ENCODE results near the gene CREM.

Gene CREM

GRCh38 chr10:35188954-35189353, 62.3 kb downstream of the CREM start:
- H3K4me3 ChIP-seq (ENCODE audit: low read depth, low read length) = no peak overlapping the region
- no peak overlapping the region for H3K27ac ChIP-seq
- no peaks in the 10 kb centered on the region for H3K27me3 ChIP-seq (replicated peaks)
- in situ Hi-C loops (cut with HindIII; ENCODE audit: low pct_ligation_motif_present, low sequenced_read_pairs) = no loop called here
- no peak for DNase-seq
- H3K36me3 ChIP-seq (replicated peaks) = no peaks in the 10 kb centered on the region
- TF ChIP-seq CTCF (IDR thresholded peaks at IDR 0.05; ENCODE audit: low read depth, low read length, missing control alignments) = no peak

- H3K36me3 ChIP-seq (replicated peaks) = no peaks in the 10 kb centered on the region
- H3K27ac ChIP-seq = no peak overlapping the region
- TF ChIP-seq CTCF (IDR thresholded peaks at IDR 0.05; ENCODE audit: low read depth, low read length, missing control alignments) = no peak
- DNase-seq = peak; percentile 7
- no peak overlapping the region for H3K4me3 ChIP-seq (ENCODE audit: low read depth, low read length)
- in situ Hi-C loops (cut with HindIII; ENCODE audit: low pct_ligation_motif_present, low sequenced_read_pairs) = no loop called here
- no peaks in the 10 kb centered on the region for H3K27me3 ChIP-seq (replicated peaks)
Measured at GRCh38 chr10:35191523-35191922, 64.9 kb downstream of the CREM start.

GRCh38 chr10:35192645-35193249, 66.1 kb downstream of the CREM start:
- DNase-seq = no peak
- in situ Hi-C loops (cut with HindIII; ENCODE audit: low pct_ligation_motif_present, low sequenced_read_pairs) = no loop called here
- TF ChIP-seq CTCF (IDR thresholded peaks at IDR 0.05; ENCODE audit: low read depth, low read length, missing control alignments) = no peak

GRCh38 chr10:35194471-35194870, 67.8 kb downstream of the CREM start:
- Histone ChIP-seq H3K4me3 (ENCODE audit: low read depth, low read length) (no peak overlapping the region), H3K27me3 (replicated peaks) (no peaks in the 10 kb centered on the region), H3K36me3 (replicated peaks) (no peaks in the 10 kb centered on the region), H3K27ac (peak overlapping the region; percentile 90)
- in situ Hi-C loops (cut with HindIII; ENCODE audit: low pct_ligation_motif_present, low sequenced_read_pairs) = no loop called here
- no peak for TF ChIP-seq CTCF (IDR thresholded peaks at IDR 0.05; ENCODE audit: low read depth, low read length, missing control alignments)
- no peak for DNase-seq

More at GRCh38 chr10:35192645-35193249, 66.1 kb downstream of the CREM start:
- no peaks in the 10 kb centered on the region for H3K27me3 ChIP-seq (replicated peaks)
- H3K27ac ChIP-seq = no peak overlapping the region
- H3K4me3 ChIP-seq (ENCODE audit: low read depth, low read length) = no peak overlapping the region
- no peaks in the 10 kb centered on the region for H3K36me3 ChIP-seq (replicated peaks)

- in situ Hi-C loops (cut with HindIII; ENCODE audit: low pct_ligation_motif_present, low sequenced_read_pairs) = no loop called here
- H3K36me3 ChIP-seq (replicated peaks) = no peaks in the 10 kb centered on the region
- DNase-seq = peak; percentile 36
- peak overlapping the region; percentile 90 for H3K27ac ChIP-seq
- H3K27me3 ChIP-seq (replicated peaks) = no peaks in the 10 kb centered on the region
- H3K4me3 ChIP-seq (ENCODE audit: low read depth, low read length) = no peak overlapping the region
- no peak for TF ChIP-seq CTCF (IDR thresholded peaks at IDR 0.05; ENCODE audit: low read depth, low read length, missing control alignments)
Measured at GRCh38 chr10:35194906-35195305, 68.3 kb downstream of the CREM start.

Measured in brain microvascular endothelial cell (primary cell).